ENCODE results near the gene ZNF555. TPM values are rescaled to one million over a fixed set of nuclear protein-coding genes. Genes with fewer than 3 reads are reported as not detected.
A peak's percentile ranks its signal among the peaks of the same experiment; 100 is the strongest.

Gene ZNF555
- total and polyA plus RNA-seq, 9 of the 15 experiments (the other 6 are each of a cell fraction or from before 2014, with no cell fraction given): 2.0 to 6.7 (median 5.4) TPM

GRCh38 chr19:2793577-2793976 lies 47.7 kb upstream of the ZNF555 start:
- POLR2A ChIA-PET: no interaction called here
- CTCF ChIA-PET (ENCODE audit: low intra/inter-chr PET ratio): no interaction called here
- ATAC-seq: no peak
- Histone ChIP-seq H3K4me2 (ENCODE audit: insufficient read depth, low read length) (no peak overlapping the region), H3K4me1 (replicated peaks in 1 of 2; ENCODE audit: control insufficient read depth in 2 of 2, insufficient read depth in 2 of 2, low read length in 2 of 2) (peaks cover 0 to 32% of the 10 kb centered on the region in 2 experiments; a peak in 2 of 5 replicates), H3K9me3 (replicated peaks; ENCODE audit: control insufficient read depth, insufficient read depth, low read depth, low read length) (no peaks in the 10 kb centered on the region), H3K27ac (ENCODE audit: extremely low read depth, low read depth, low read length) (no peak overlapping the region), H4K20me1 (replicated peaks; ENCODE audit: control insufficient read depth, insufficient read depth, low read length) (0 out of 2 replicates have a peak, but pooled peaks cover 5% of the 10 kb centered on the region), H3K4me3 (no peak overlapping the region), H3K79me2 (ENCODE audit: control insufficient read depth, insufficient read depth, low read length) (peaks cover 17% of the 10 kb centered on the region), H3K9me1 (ENCODE audit: control insufficient read depth, insufficient read depth, low read length) (peaks cover 3% of the 10 kb centered on the region), H2AFZ (ENCODE audit: low read depth, low read length) (no peak overlapping the region), H3K27me3 (ENCODE audit: control insufficient read depth in 2 of 2, insufficient read depth in 2 of 2, low read length in 2 of 2) (no peaks in the 10 kb centered on the region), H3K9ac (ENCODE audit: insufficient read depth in 1 of 2, low read depth in 2 of 2, low read length in 2 of 2) (no peak overlapping the region), H3K36me3 (ENCODE audit: control insufficient read depth, insufficient read depth, low read length) (peaks cover 89% of the 10 kb centered on the region; the same call in 2 of the 3 replicates)
- no peak for FAIRE-seq
- intact Hi-C loops (cut with micrococcal nuclease) (no loop called here), in situ Hi-C loops (cut with MboI) (no loop called here)
- WGBS (ENCODE audit: insufficient coverage, low coverage, missing lambda C conversion rate): 96% methylated on average over 12 of the region's 12 CpGs
- BruUV-seq (replicated peaks): no TSS peak
- DNase-seq (ENCODE audit: extremely low read depth in 1 of 4, low spot score in 3 of 4): no peak
- TF ChIP-seq ZNF146 (CRISPR knock-in tag; IDR thresholded peaks at IDR 0.05; ENCODE audit: unreplicated experiment): peak; percentile 58
- TF ChIP-seq BRD4 (IDR thresholded peaks at IDR 0.05): no peak
- no peak for TF ChIP-seq FOXA3 (CRISPR knock-in tag; conservative IDR thresholded peaks at IDR 0.05 in 1 of 2, IDR thresholded peaks at IDR 0.05 in 1 of 2)
- no peak for TF ChIP-seq ZNF354B (CRISPR knock-in tag; IDR thresholded peaks at IDR 0.05)

- FAIRE-seq: no peak
Observed at GRCh38 chr19:2795827-2796658, 45.2 kb upstream of the ZNF555 start.

More at GRCh38 chr19:2795827-2796658, 45.2 kb upstream of the ZNF555 start:
- Histone ChIP-seq H3K27me3 (ENCODE audit: control insufficient read depth in 2 of 2, insufficient read depth in 2 of 2, low read length in 2 of 2) (no peaks in the 10 kb centered on the region), H3K79me2 (ENCODE audit: control insufficient read depth, insufficient read depth, low read length) (no peaks in the 10 kb centered on the region; the same call in 2 of the 3 replicates), H4K20me1 (replicated peaks; ENCODE audit: control insufficient read depth, insufficient read depth, low read length) (no peaks in the 10 kb centered on the region), H3K4me3 (no peak overlapping the region), H3K4me1 (replicated peaks in 1 of 2; ENCODE audit: control insufficient read depth in 2 of 2, insufficient read depth in 2 of 2, low read length in 2 of 2) (peaks cover 0 to 26% of the 10 kb centered on the region in 2 experiments; a peak in 2 of 5 replicates), H3K9me1 (ENCODE audit: control insufficient read depth, insufficient read depth, low read length) (peaks cover 3% of the 10 kb centered on the region), H3K9ac (ENCODE audit: insufficient read depth in 1 of 2, low read depth in 2 of 2, low read length in 2 of 2) (0 out of 4 replicates have a peak overlapping the region, but pooled peaks of 1 of the 2 experiments have one; percentile 26), H3K4me2 (ENCODE audit: insufficient read depth, low read length) (no peak overlapping the region), H2AFZ (ENCODE audit: low read depth, low read length) (no peak overlapping the region), H3K9me3 (replicated peaks; ENCODE audit: control insufficient read depth, insufficient read depth, low read depth, low read length) (no peaks in the 10 kb centered on the region), H3K36me3 (ENCODE audit: control insufficient read depth, insufficient read depth, low read length) (peaks cover 90% of the 10 kb centered on the region; the same call in 2 of the 3 replicates), H3K27ac (ENCODE audit: extremely low read depth, low read depth, low read length) (no peak overlapping the region)
- intact Hi-C loops (cut with micrococcal nuclease): no loop called here
- ChIA-PET CTCF (ENCODE audit: low intra/inter-chr PET ratio) (no interaction called here), POLR2A (interaction anchor here (0.9 kb wide), 1 partner anchor 45 kb away, joined by 4 read pairs; the partner anchor contains the start of gene ZNF555)
- WGBS (ENCODE audit: insufficient coverage, low coverage, missing lambda C conversion rate): 92% methylated on average over 25 of the region's 27 CpGs
- TF ChIP-seq ZNF551 (CRISPR knock-in tag; IDR thresholded peaks at IDR 0.05) (no peak), ARID3A (IDR thresholded peaks at IDR 0.05; ENCODE audit: borderline replicate concordance, low read depth, low read length) (no peak), POLR2G (IDR thresholded peaks at IDR 0.05; ENCODE audit: low read depth, low read length) (peak; percentile 12; the same call in 1 of the 2 replicates), ZBED1 (IDR thresholded peaks at IDR 0.05) (no peak), HDGF (IDR thresholded peaks at IDR 0.05) (no peak), ZNF263 (CRISPR knock-in tag; IDR thresholded peaks at IDR 0.05; ENCODE audit: borderline replicate concordance) (peak; percentile 66), RBFOX2 (IDR thresholded peaks at IDR 0.05; ENCODE audit: low read depth, low read length) (peak; percentile 31; the same call in 1 of the 2 replicates)
- in situ Hi-C loops (cut with MboI): no loop called here
- BruUV-seq (replicated peaks): no TSS peak
- DNase-seq (ENCODE audit: extremely low read depth in 1 of 4, low spot score in 3 of 4): no peak
- no peak for ATAC-seq

Measured in K562 (cell line).